ENCODE results near the gene EDEM2.
"Not testable (repeated sequence)": the region's sequence is repeated elsewhere in the genome, so short reads cannot be mapped to it uniquely, and the experiment has no call there.

- not testable (repeated sequence) for TF ChIP-seq POLR2A (IDR thresholded peaks at IDR 0.05; ENCODE audit: low read depth, low read length); TAF1 (IDR thresholded peaks at IDR 0.05; ENCODE audit: borderline replicate concordance, low read depth, low read length)
Observed at GRCh38 chr20:35186691-35187289, 39.7 kb upstream of the EDEM2 start.
